ENCODE measurements around the gene ARSI.

ARSI gene

DNA sequence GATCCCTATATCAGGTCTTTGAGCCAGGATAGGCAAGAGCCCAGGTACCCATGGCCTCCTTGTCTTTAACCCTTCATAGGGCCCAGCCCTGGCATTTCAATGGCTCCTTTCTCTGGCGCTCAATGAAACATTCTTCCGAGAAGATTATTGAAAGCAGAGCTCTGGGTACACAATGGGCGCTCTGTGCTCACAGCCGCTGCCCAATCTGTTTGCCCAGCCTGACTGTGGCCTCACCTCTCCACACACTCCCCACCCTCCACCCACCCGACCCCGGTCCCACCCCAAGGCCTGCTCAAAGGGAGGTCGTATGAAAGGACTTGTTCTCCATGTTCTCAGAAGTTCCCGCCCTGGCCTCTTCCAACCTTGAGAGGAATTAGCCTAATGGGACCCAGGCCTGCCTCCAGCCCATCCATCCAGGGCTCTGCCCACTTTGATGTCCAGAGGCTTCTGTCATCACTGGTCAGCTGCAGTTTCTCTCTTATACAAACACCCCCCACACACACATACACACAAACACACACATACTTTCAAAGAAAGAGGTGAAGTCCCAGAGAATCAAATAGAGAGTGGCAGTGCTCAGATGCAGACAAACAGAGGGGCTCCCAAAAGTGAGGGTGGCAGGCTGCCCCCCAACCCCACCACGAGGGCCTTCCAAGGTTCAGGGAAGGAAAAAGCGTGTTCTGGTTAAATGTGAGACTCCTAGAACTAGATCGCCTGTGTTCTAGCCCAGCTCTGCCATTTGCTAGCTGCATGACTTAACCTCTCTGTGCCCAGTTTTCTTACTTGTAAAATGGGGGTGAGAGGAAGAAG lies 5.1 kb upstream of the ARSI start:
- no peaks in the 10 kb centered on the region for H3K9me3 ChIP-seq (ENCODE audit: control insufficient read depth, low read length)
- WGBS, 2 experiments (ENCODE audit: insufficient coverage in 2 of 2) = 93% methylated on average over 8 to 9 of the region's 11 CpGs
- no peak overlapping the region for H3K27ac ChIP-seq (ENCODE audit: low read depth, low read length, severe bottlenecking)
- no peaks in the 10 kb centered on the region for H3K36me3 ChIP-seq (ENCODE audit: control insufficient read depth, insufficient read depth, low read length)
- no peak overlapping the region for H3K4me3 ChIP-seq (ENCODE audit: extremely low read depth, insufficient read depth, low read length, poor library complexity, severe bottlenecking)
- peaks cover 27% of the 10 kb centered on the region for H3K4me1 ChIP-seq (ENCODE audit: control insufficient read depth, insufficient read depth, low read length, poor library complexity, severe bottlenecking)

GRCh38 chr5:150306775-150307174 lies 4.1 kb upstream of the ARSI start:
- WGBS, 2 experiments (ENCODE audit: insufficient coverage in 2 of 2) = 97 to 98% methylated on average over 4 of the region's 4 CpGs
- H3K9me3 ChIP-seq (ENCODE audit: control insufficient read depth, low read length) = no peaks in the 10 kb centered on the region
- no peak overlapping the region for H3K27ac ChIP-seq (ENCODE audit: low read depth, low read length, severe bottlenecking)
- no peak overlapping the region for H3K4me3 ChIP-seq (ENCODE audit: extremely low read depth, insufficient read depth, low read length, poor library complexity, severe bottlenecking)
- H3K4me1 ChIP-seq (ENCODE audit: control insufficient read depth, insufficient read depth, low read length, poor library complexity, severe bottlenecking) = peaks cover 29% of the 10 kb centered on the region
- H3K36me3 ChIP-seq (ENCODE audit: control insufficient read depth, insufficient read depth, low read length) = no peaks in the 10 kb centered on the region

DNA sequence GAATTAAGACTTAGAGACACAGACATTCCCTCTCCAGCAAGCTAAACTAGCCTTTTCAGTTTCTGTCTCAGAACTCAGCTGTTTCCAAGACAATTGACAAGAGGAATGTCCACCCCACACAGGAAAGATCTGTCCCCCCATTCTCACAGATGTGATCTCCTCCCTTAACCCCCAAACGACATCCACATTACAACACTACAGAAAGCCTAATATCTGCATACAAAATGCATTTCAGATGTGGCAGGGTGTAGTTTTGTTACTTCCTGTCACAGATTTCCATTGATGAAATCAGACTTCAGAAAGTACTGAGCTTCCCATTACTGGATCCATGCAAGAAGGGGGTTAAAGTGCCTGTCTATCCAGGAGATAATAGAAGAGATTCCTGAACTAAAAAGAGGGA lies 2.9 kb upstream of the ARSI start:
- peak overlapping the region; percentile 43 for H3K27ac ChIP-seq (ENCODE audit: low read depth, low read length, severe bottlenecking)
- H3K4me1 ChIP-seq (ENCODE audit: control insufficient read depth, insufficient read depth, low read length, poor library complexity, severe bottlenecking) = peaks cover 37% of the 10 kb centered on the region
- no peak overlapping the region for H3K4me3 ChIP-seq (ENCODE audit: extremely low read depth, insufficient read depth, low read length, poor library complexity, severe bottlenecking)
- H3K36me3 ChIP-seq (ENCODE audit: control insufficient read depth, insufficient read depth, low read length) = no peaks in the 10 kb centered on the region
- no CpG with 5 or more reads among the region's 1 CpG for WGBS, 2 experiments (ENCODE audit: insufficient coverage in 2 of 2)
- no peaks in the 10 kb centered on the region for H3K9me3 ChIP-seq (ENCODE audit: control insufficient read depth, low read length)

DNA sequence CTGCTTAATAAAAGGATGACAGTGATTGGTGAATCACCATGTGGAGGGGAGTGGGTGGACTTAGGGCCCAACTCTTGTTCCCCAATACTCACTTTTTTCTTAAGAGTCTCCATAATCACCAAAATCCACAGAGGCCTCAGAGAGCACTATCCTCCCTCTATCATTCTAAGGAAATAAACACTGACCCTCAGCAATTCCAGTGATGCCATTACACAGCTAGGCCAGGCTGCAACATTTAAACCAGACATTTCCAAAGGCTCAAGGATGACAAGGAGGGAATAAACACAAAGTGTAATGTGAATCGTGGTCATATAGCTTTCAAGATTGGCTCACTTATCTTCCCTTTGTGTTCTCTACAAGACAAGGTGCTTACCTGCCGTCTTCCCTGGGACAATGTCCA lies 2.4 kb upstream of the ARSI start:
- 87 to 93% methylated on average over 2 of the region's 2 CpGs for WGBS, 2 experiments (ENCODE audit: insufficient coverage in 2 of 2)
- Histone ChIP-seq H3K4me1 (ENCODE audit: control insufficient read depth, insufficient read depth, low read length, poor library complexity, severe bottlenecking) (peaks cover 36% of the 10 kb centered on the region), H3K9me3 (ENCODE audit: control insufficient read depth, low read length) (no peaks in the 10 kb centered on the region), H3K36me3 (ENCODE audit: control insufficient read depth, insufficient read depth, low read length) (no peaks in the 10 kb centered on the region), H3K4me3 (ENCODE audit: extremely low read depth, insufficient read depth, low read length, poor library complexity, severe bottlenecking) (no peak overlapping the region), H3K27ac (ENCODE audit: low read depth, low read length, severe bottlenecking) (no peak overlapping the region)

GRCh38 chr5:150304481-150305081 lies 1.9 kb upstream of the ARSI start:
- Histone ChIP-seq H3K36me3 (ENCODE audit: control insufficient read depth, insufficient read depth, low read length) (no peaks in the 10 kb centered on the region), H3K27ac (ENCODE audit: low read depth, low read length, severe bottlenecking) (no peak overlapping the region), H3K4me1 (ENCODE audit: control insufficient read depth, insufficient read depth, low read length, poor library complexity, severe bottlenecking) (peaks cover 37% of the 10 kb centered on the region), H3K9me3 (ENCODE audit: control insufficient read depth, low read length) (no peaks in the 10 kb centered on the region), H3K4me3 (ENCODE audit: extremely low read depth, insufficient read depth, low read length, poor library complexity, severe bottlenecking) (no peak overlapping the region)
- WGBS, 2 experiments (ENCODE audit: insufficient coverage in 2 of 2) = 87% methylated on average over 3 to 4 of the region's 4 CpGs

DNA sequence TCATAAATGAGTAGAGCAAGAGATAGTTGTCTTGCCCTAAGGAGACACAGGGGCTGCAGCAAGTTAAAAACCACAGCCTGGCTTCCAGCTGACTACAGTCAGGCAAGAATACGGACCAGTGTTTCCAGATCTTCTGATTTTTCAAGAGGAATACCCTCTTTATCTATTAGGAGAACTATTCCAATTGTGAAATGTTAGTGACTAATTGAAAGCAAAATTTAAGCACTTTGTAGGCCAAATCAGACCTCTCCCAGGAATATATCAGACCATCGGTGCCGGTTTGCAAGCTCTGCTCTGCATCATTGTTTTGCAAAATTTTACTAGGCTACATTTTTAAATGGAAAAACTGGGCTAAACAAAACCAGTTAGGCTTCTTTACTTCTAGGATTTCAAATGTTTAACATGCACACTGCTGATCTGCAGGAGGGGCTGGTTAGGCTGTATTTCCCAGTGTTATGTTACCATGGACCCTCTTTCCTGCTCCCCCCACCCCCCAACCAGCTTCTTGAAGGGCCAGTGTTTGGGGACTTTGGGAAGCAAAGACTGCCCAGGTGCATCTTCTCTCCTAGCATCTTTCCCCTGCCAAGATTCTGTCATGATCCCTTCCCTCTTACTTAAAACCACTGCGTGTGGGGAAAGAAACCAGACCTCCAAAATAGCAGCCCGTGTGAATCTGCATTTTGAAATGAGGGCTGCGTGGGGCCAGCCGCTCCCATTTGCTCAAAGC lies 1.1 kb upstream of the ARSI start:
- Histone ChIP-seq H3K4me3 (ENCODE audit: extremely low read depth, insufficient read depth, low read length, poor library complexity, severe bottlenecking) (no peak overlapping the region), H3K9me3 (ENCODE audit: control insufficient read depth, low read length) (no peaks in the 10 kb centered on the region), H3K4me1 (ENCODE audit: control insufficient read depth, insufficient read depth, low read length, poor library complexity, severe bottlenecking) (peaks cover 42% of the 10 kb centered on the region), H3K27ac (ENCODE audit: low read depth, low read length, severe bottlenecking) (no peak overlapping the region), H3K36me3 (ENCODE audit: control insufficient read depth, insufficient read depth, low read length) (no peaks in the 10 kb centered on the region)
- WGBS, 2 experiments (ENCODE audit: insufficient coverage in 2 of 2) = 54 to 72% methylated on average over 5 to 6 of the region's 7 CpGs

DNA sequence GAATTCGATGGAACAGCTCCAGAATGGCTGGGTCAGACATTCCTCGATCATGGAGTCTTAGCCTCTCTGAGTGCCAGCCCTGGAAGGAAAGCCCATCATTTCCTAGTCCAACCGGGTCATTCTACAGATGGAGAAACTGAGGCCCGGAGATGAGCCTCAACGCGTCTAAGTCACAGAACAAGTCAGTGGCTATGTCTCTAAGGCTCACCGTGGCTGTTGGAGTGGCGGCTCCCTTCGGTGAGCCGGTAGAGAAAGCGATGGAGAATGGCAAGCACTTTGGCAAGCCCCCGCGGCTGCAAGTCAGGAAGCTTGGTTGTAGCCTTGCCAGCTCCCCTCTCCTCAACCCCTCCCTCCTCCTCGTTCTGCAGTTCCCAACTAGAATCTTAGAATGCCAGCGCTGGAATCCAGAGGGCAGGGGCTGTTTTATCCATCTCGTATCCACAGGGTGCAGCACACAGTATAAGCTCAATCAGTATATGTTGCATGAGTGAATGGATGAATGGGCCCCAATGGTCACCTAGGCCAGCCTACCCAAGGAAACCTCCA lies 438 bp upstream of the ARSI start:
- H3K4me1 ChIP-seq (ENCODE audit: control insufficient read depth, insufficient read depth, low read length, poor library complexity, severe bottlenecking) = peaks cover 42% of the 10 kb centered on the region
- peak overlapping the region; percentile 35 for H3K4me3 ChIP-seq (ENCODE audit: extremely low read depth, insufficient read depth, low read length, poor library complexity, severe bottlenecking)
- 8 to 17% methylated on average over 11 to 12 of the region's 16 CpGs for WGBS, 2 experiments (ENCODE audit: insufficient coverage in 2 of 2)
- peak overlapping the region; percentile 79 for H3K27ac ChIP-seq (ENCODE audit: low read depth, low read length, severe bottlenecking)
- no peaks in the 10 kb centered on the region for H3K9me3 ChIP-seq (ENCODE audit: control insufficient read depth, low read length)
- no peaks in the 10 kb centered on the region for H3K36me3 ChIP-seq (ENCODE audit: control insufficient read depth, insufficient read depth, low read length)

DNA sequence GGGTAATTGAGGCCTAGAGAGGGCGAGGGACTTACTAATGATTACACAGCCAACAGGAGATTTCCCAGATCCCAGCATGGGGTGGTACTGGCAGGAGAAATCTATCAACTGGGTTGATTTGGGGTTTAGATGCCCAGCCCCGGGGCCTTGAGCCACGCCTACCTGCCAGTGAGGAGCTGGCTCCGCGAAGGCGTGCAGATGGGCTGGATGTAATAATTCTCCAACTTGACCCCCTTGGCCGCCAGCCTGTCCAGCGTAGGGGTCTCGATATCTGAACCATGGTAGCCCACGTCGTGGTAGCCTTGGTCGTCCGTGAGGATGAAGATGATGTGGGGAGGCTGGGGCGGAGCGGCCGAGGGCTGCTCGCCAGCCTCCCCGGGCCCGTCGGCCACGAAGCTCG lies 804 bp downstream of the ARSI start:
- peak overlapping the region; percentile 35 for H3K4me3 ChIP-seq (ENCODE audit: extremely low read depth, insufficient read depth, low read length, poor library complexity, severe bottlenecking)
- no peaks in the 10 kb centered on the region for H3K36me3 ChIP-seq (ENCODE audit: control insufficient read depth, insufficient read depth, low read length)
- no peaks in the 10 kb centered on the region for H3K9me3 ChIP-seq (ENCODE audit: control insufficient read depth, low read length)
- WGBS, 2 experiments (ENCODE audit: insufficient coverage in 2 of 2) = 43 to 44% methylated on average over 19 to 21 of the region's 22 CpGs
- H3K4me1 ChIP-seq (ENCODE audit: control insufficient read depth, insufficient read depth, low read length, poor library complexity, severe bottlenecking) = peaks cover 42% of the 10 kb centered on the region
- H3K27ac ChIP-seq (ENCODE audit: low read depth, low read length, severe bottlenecking) = no peak overlapping the region

DNA sequence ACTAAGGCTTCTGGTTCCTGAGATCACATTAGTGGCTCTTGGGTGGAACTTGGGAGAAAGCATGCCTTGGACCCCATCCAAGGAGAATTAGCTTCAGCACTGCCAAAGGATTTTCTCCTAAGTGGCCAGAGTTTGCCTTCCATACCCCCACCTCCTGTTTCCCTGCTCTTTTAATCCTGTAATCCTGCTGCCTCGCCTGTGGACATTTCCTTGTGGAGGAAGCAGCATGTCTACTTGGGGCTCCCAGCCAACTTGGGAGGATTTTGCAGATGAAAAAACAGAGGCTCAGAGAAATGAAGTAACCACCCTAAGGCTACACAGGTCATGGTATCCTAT lies 1.6 kb downstream of the ARSI start:
- 100% methylated on average over 1 of the region's 1 CpG; no CpG with 5 or more reads in 1 of the 2 experiments for WGBS, 2 experiments (ENCODE audit: insufficient coverage in 2 of 2)

GRCh38 chr5:150300496-150301169 lies 2.1 kb downstream of the ARSI start:
- H3K4me3 ChIP-seq (ENCODE audit: extremely low read depth, insufficient read depth, low read length, poor library complexity, severe bottlenecking) = no peak overlapping the region
- H3K9me3 ChIP-seq (ENCODE audit: control insufficient read depth, low read length) = no peaks in the 10 kb centered on the region
- H3K36me3 ChIP-seq (ENCODE audit: control insufficient read depth, insufficient read depth, low read length) = no peaks in the 10 kb centered on the region
- no peak overlapping the region for H3K27ac ChIP-seq (ENCODE audit: low read depth, low read length, severe bottlenecking)
- 64 to 83% methylated on average over 7 to 8 of the region's 13 CpGs for WGBS, 2 experiments (ENCODE audit: insufficient coverage in 2 of 2)
- H3K4me1 ChIP-seq (ENCODE audit: control insufficient read depth, insufficient read depth, low read length, poor library complexity, severe bottlenecking) = peaks cover 41% of the 10 kb centered on the region

More for the DNA sequence above, 1.6 kb downstream of the ARSI start:
- Histone ChIP-seq H3K36me3 (ENCODE audit: control insufficient read depth, insufficient read depth, low read length) (no peaks in the 10 kb centered on the region), H3K4me1 (ENCODE audit: control insufficient read depth, insufficient read depth, low read length, poor library complexity, severe bottlenecking) (peaks cover 42% of the 10 kb centered on the region), H3K27ac (ENCODE audit: low read depth, low read length, severe bottlenecking) (no peak overlapping the region), H3K9me3 (ENCODE audit: control insufficient read depth, low read length) (no peaks in the 10 kb centered on the region), H3K4me3 (ENCODE audit: extremely low read depth, insufficient read depth, low read length, poor library complexity, severe bottlenecking) (no peak overlapping the region)

Measured in mesodermal cell (in vitro differentiated cells).